Measurements from ENCODE around the gene SLC25A34. TPM values are rescaled to one million over a fixed set of nuclear protein-coding genes. Genes with fewer than 3 reads are reported as not detected.
A peak's percentile ranks its signal among the peaks of the same experiment; 100 is the strongest.

SLC25A34 gene
- total and polyA plus RNA-seq, 9 donors: 1.0 to 2.5 (median 1.9) TPM

GRCh38 chr1:15771836-15772515, 35.9 kb downstream of the SLC25A34 start:
- intact Hi-C loops (cut with DNase I): no loop called here
- no peaks in the 10 kb centered on the region for H3K36me3 ChIP-seq
- H3K4me1 ChIP-seq (ENCODE audit: insufficient read depth): no peaks in the 10 kb centered on the region
- DNase-seq: peak in 1 of 5 donors; percentile 39
- TF ChIP-seq POLR2A (IDR thresholded peaks at IDR 0.05) (no peak), CTCF (IDR thresholded peaks at IDR 0.05) (no peak), EP300 (IDR thresholded peaks at IDR 0.05) (no peak)
- 19 to 48% (median 33%) methylated on average over 6 of the region's 6 CpGs for WGBS, 3 donors
- H3K27me3 ChIP-seq: no peaks in the 10 kb centered on the region
- H3K27ac ChIP-seq: no peak overlapping the region
- H3K4me3 ChIP-seq: no peak overlapping the region
- no peaks in the 10 kb centered on the region for H3K9me3 ChIP-seq

DNA sequence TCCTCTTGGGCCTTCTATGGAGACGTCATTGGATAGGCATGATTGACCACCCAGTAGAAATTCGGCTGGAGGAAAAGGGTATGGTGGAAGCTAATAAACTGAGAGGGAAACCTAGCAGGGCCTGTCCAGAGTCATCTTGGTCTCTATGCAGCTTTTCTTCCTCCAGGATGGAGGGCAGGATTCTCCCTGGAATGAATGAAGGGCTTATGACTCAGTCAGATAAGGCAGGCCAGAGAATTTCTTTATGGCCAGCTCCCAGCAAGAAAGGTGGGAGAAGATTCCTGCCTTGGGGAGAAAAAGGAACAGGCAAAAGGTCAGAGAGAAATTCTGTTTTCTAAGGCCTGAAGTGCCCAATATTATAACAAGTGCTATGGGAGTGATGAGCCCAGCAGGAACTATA, 39.6 kb downstream of the SLC25A34 start:
- no peaks in the 10 kb centered on the region for H3K36me3 ChIP-seq
- TF ChIP-seq EP300 (IDR thresholded peaks at IDR 0.05) (no peak), POLR2A (IDR thresholded peaks at IDR 0.05) (no peak), CTCF (IDR thresholded peaks at IDR 0.05) (no peak)
- no peaks in the 10 kb centered on the region for H3K9me3 ChIP-seq
- WGBS, 3 donors: 63 to 70% (median 68%) methylated on average over 2 of the region's 2 CpGs
- H3K4me1 ChIP-seq (ENCODE audit: insufficient read depth): no peaks in the 10 kb centered on the region
- no peak overlapping the region for H3K27ac ChIP-seq
- H3K4me3 ChIP-seq: no peak overlapping the region
- DNase-seq: no peak
- intact Hi-C loops (cut with DNase I): no loop called here
- H3K27me3 ChIP-seq: no peaks in the 10 kb centered on the region

- no peaks in the 10 kb centered on the region for H3K27me3 ChIP-seq
- H3K4me1 ChIP-seq (ENCODE audit: insufficient read depth): no peaks in the 10 kb centered on the region
- no peak overlapping the region for H3K4me3 ChIP-seq
- H3K36me3 ChIP-seq: no peaks in the 10 kb centered on the region
- no peak overlapping the region for H3K27ac ChIP-seq
- H3K9me3 ChIP-seq: no peaks in the 10 kb centered on the region
- DNase-seq: no peak
- intact Hi-C loops (cut with DNase I): no loop called here
- WGBS, 3 donors: 86 to 91% (median 90%) methylated on average over 7 of the region's 7 CpGs
- TF ChIP-seq EP300 (IDR thresholded peaks at IDR 0.05) (no peak), CTCF (IDR thresholded peaks at IDR 0.05) (no peak), POLR2A (IDR thresholded peaks at IDR 0.05) (no peak)
These were observed 42.0 kb downstream of the SLC25A34 start for GRCh38 chr1:15777909-15778707.

DNA sequence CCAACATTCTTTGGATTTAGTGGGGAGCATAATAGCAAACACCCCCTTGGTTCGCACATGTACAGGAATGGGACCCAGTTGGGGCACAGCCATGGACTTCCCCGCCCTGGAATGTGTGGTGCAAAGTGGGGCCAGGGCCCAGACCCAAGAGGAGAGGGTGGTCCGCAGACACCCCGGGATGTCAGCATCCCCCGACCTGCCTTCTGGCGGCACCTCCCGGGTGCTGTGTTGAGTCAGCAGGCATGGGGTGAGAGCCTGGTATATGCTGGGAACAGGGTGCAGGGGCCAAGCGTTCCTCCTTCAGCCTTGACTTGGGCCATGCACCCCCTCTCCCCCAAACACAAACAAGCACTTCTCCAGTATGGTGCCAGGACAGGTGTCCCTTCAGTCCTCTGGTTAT, 49.6 kb downstream of the SLC25A34 start:
- intact Hi-C loops (cut with DNase I): no loop called here
- no peak overlapping the region for H3K4me3 ChIP-seq
- no peak for TF ChIP-seq CTCF (IDR thresholded peaks at IDR 0.05)
- no peak for DNase-seq
- H3K27ac ChIP-seq: no peak overlapping the region
- no peaks in the 10 kb centered on the region for H3K27me3 ChIP-seq
- H3K36me3 ChIP-seq: no peaks in the 10 kb centered on the region
- H3K4me1 ChIP-seq (ENCODE audit: insufficient read depth): peaks cover 6% of the 10 kb centered on the region
- no peaks in the 10 kb centered on the region for H3K9me3 ChIP-seq
- 79 to 90% (median 80%) methylated on average over 8 of the region's 8 CpGs for WGBS, 3 donors

Measured in ovary (tissue), 9 donors.